ENCODE measurements around the gene DYNLT4. TPM values are rescaled to one million over a fixed set of nuclear protein-coding genes. Genes with fewer than 3 reads are reported as not detected.

Gene DYNLT4
- total and polyA plus RNA-seq, 2 experiments from 2014 or later, result 0.30 to 2.2 TPM

- H3K4me3 ChIP-seq, result no peak overlapping the region
- no peaks in the 10 kb centered on the region for H3K9me3 ChIP-seq (ENCODE audit: low read depth)
- no peak for DNase-seq (ENCODE audit: low spot score)
- no peak for TF ChIP-seq EZH2 (IDR thresholded peaks at IDR 0.05; ENCODE audit: borderline replicate concordance)
- TF ChIP-seq CTCF (IDR thresholded peaks at IDR 0.05; ENCODE audit: poor library complexity), result no peak
- no peak for TF ChIP-seq EZH2phosphoT487 (IDR thresholded peaks at IDR 0.05; ENCODE audit: low read depth, severe bottlenecking, unreplicated experiment)
- H3K9me2 ChIP-seq (replicated peaks; ENCODE audit: insufficient read depth), result no peaks in the 10 kb centered on the region
- no peaks in the 10 kb centered on the region for H4K20me1 ChIP-seq (ENCODE audit: insufficient read depth, poor library complexity, severe bottlenecking)
- no peaks in the 10 kb centered on the region for H3K79me2 ChIP-seq
- no peaks in the 10 kb centered on the region for H3K4me1 ChIP-seq (ENCODE audit: insufficient read depth)
- no peaks in the 10 kb centered on the region for H3K36me3 ChIP-seq (replicated peaks; ENCODE audit: insufficient read depth, low read depth)
- no peaks in the 10 kb centered on the region for H3K27me3 ChIP-seq
- no peak overlapping the region for H3K27ac ChIP-seq
- 96% methylated on average over 11 of the region's 11 CpGs for WGBS (ENCODE audit: low lambda C conversion rate, missing lambda C conversion rate)
- H3K4me2 ChIP-seq, result no peak overlapping the region
- no peak overlapping the region for H2AFZ ChIP-seq
Observed at GRCh38 chr1:44759077-44759476, 48.1 kb downstream of the DYNLT4 start.

GRCh38 chr1:44757420-44757819, 49.7 kb downstream of the DYNLT4 start:
- Histone ChIP-seq H3K36me3 (replicated peaks; ENCODE audit: insufficient read depth, low read depth) (no peaks in the 10 kb centered on the region), H3K4me1 (ENCODE audit: insufficient read depth) (no peaks in the 10 kb centered on the region)

More at GRCh38 chr1:44757420-44757819, 49.7 kb downstream of the DYNLT4 start:
- Histone ChIP-seq H3K79me2 (no peaks in the 10 kb centered on the region), H3K27ac (no peak overlapping the region), H4K20me1 (ENCODE audit: insufficient read depth, poor library complexity, severe bottlenecking) (no peaks in the 10 kb centered on the region), H3K9me3 (ENCODE audit: low read depth) (no peaks in the 10 kb centered on the region), H3K4me2 (no peak overlapping the region), H3K4me3 (no peak overlapping the region), H2AFZ (no peak overlapping the region), H3K27me3 (no peaks in the 10 kb centered on the region), H3K9me2 (replicated peaks; ENCODE audit: insufficient read depth) (no peaks in the 10 kb centered on the region)
- no peak for TF ChIP-seq EZH2 (IDR thresholded peaks at IDR 0.05; ENCODE audit: borderline replicate concordance)
- 98% methylated on average over 2 of the region's 2 CpGs for WGBS (ENCODE audit: low lambda C conversion rate, missing lambda C conversion rate)
- no peak for DNase-seq (ENCODE audit: low spot score)

Small RNA genes within 50 kb of the gene (small RNA-seq; reads per million reads assigned to genes)
- not detected for gene AL136380.1
- 239 reads per million, percentile 98 among the genes with 10 or more reads in this experiment for gene SNORD38A
- gene SNORD38B, result not detected
- 6,150 reads per million, percentile 100 among the genes with 10 or more reads in this experiment for gene SNORD46
- not detected for gene SNORD55

Other genes with a start within 250 kb of the DYNLT4 start
- gene TMEM53, start 132.9 kb downstream of the DYNLT4 start, total RNA-seq, result 6.9 and 11.7 TPM in 2 replicates
- 27.5 and 37.4 TPM in 2 replicates for gene TMEM53, start 132.9 kb downstream of the DYNLT4 start, polyA plus RNA-seq
- 1.2 and 3.1 TPM in 2 replicates for gene ARMH1, start 132.6 kb downstream of the DYNLT4 start, total RNA-seq
- 6.1 and 6.3 TPM in 2 replicates for gene ARMH1, start 132.6 kb downstream of the DYNLT4 start, polyA plus RNA-seq
- gene RNU5D-1, start 76.2 kb downstream of the DYNLT4 start, total RNA-seq, result not detected in 2 replicates
- not detected in 2 replicates for gene RNU5D-1, start 76.2 kb downstream of the DYNLT4 start, polyA plus RNA-seq
- gene KIF2C, start 67.5 kb downstream of the DYNLT4 start, total RNA-seq, result 4.1 and 5.8 TPM in 2 replicates
- gene KIF2C, start 67.5 kb downstream of the DYNLT4 start, polyA plus RNA-seq, result 6.7 and 8.8 TPM in 2 replicates
- 2,179 and 2,550 TPM in 2 replicates for gene RPS8, start 31.8 kb downstream of the DYNLT4 start, total RNA-seq
- 481 and 503 TPM in 2 replicates for gene RPS8, start 31.8 kb downstream of the DYNLT4 start, polyA plus RNA-seq
- gene BEST4, start 19.2 kb downstream of the DYNLT4 start, total RNA-seq, result 0.72 and 0.83 TPM in 2 replicates
- 0.48 and 2.2 TPM in 2 replicates for gene BEST4, start 19.2 kb downstream of the DYNLT4 start, polyA plus RNA-seq
- gene PLK3, start 7.0 kb downstream of the DYNLT4 start, total RNA-seq, result 8.9 and 18.2 TPM in 2 replicates
- gene PLK3, start 7.0 kb downstream of the DYNLT4 start, polyA plus RNA-seq, result 38.7 and 40.1 TPM in 2 replicates
- 4.8 and 5.5 TPM in 2 replicates for gene BTBD19, start 1.2 kb upstream of the DYNLT4 start, total RNA-seq
- 16.8 and 20.6 TPM in 2 replicates for gene BTBD19, start 1.2 kb upstream of the DYNLT4 start, polyA plus RNA-seq
- gene PTCH2, start 35.9 kb upstream of the DYNLT4 start, total RNA-seq, result 0.43 and 0.56 TPM in 2 replicates
- gene PTCH2, start 35.9 kb upstream of the DYNLT4 start, polyA plus RNA-seq, result 1.3 and 2.5 TPM in 2 replicates
- gene EIF2B3, start 179.2 kb upstream of the DYNLT4 start, total RNA-seq, result 11.8 and 17.8 TPM in 2 replicates
- 17.3 and 18.4 TPM in 2 replicates for gene EIF2B3, start 179.2 kb upstream of the DYNLT4 start, polyA plus RNA-seq
- gene HECTD3, start 204.0 kb upstream of the DYNLT4 start, total RNA-seq, result 27.1 and 27.6 TPM in 2 replicates
- 39.1 and 39.3 TPM in 2 replicates for gene HECTD3, start 204.0 kb upstream of the DYNLT4 start, polyA plus RNA-seq
- 77.1 and 91.8 TPM in 2 replicates for gene UROD, start 204.9 kb upstream of the DYNLT4 start, total RNA-seq
- gene UROD, start 204.9 kb upstream of the DYNLT4 start, polyA plus RNA-seq, result 152 and 167 TPM in 2 replicates